GM23338 (cell line): ENCODE measurements around the gene TLCD3A. TPM values are rescaled to one million over a fixed set of nuclear protein-coding genes. Genes with fewer than 3 reads are reported as not detected.

Source experiments
- ATAC-seq: fragments of 200-7000 bp; cut with Tn5 transposase; 3 replicates; pipeline ENCODE4 v1.9.1; 2020
- DNase-seq: peaks from one replicate; pipeline ENCODE4 v3.0.0-alpha.2; 2015; ENCODE audit warnings: low spot score
- H2AFZ ChIP-seq: fragments of 200-600 bp; sonication (generic); 2 replicates; pipeline ENCODE4 v1.8.0; 2016; ENCODE audit warnings: antibody characterized with exemption, mild to moderate bottlenecking, moderate library complexity
- H3F3A ChIP-seq: fragments of 200-600 bp; sonication (generic); replicated peaks from 2 replicates; pipeline ENCODE4 v1.8.0; 2017; ENCODE audit warnings: antibody characterized with exemption, mixed run types, low read depth
- H3K27ac ChIP-seq: fragments of 200-600 bp; sonication (generic); 2 replicates; pipeline ENCODE4 v1.6.1; 2016; ENCODE audit warnings: low read depth
- H3K27me3 ChIP-seq: fragments of 200-600 bp; sonication (generic); 2 replicates; pipeline ENCODE4 v1.8.0; 2016; ENCODE audit warnings: mild to moderate bottlenecking, mixed run types, moderate library complexity; ENCODE audit not compliant: insufficient read depth
- H3K36me3 ChIP-seq: fragments of 200-600 bp; sonication (generic); 2 replicates; pipeline ENCODE4 v1.8.0; 2016; ENCODE audit warnings: mild to moderate bottlenecking; ENCODE audit not compliant: insufficient read depth
- H3K4me1 ChIP-seq: fragments of 200-600 bp; sonication (generic); 2 replicates; pipeline ENCODE4 v1.8.0; 2016; ENCODE audit warnings: mild to moderate bottlenecking, moderate library complexity; ENCODE audit not compliant: insufficient read depth
- H3K4me2 ChIP-seq: fragments of 200-600 bp; sonication (generic); 2 replicates; pipeline ENCODE4 v1.7.1; 2017; ENCODE audit warnings: mixed run types
- H3K4me3 ChIP-seq: fragments of 200-600 bp; sonication (generic); 2 replicates; pipeline ENCODE4 v1.6.1; 2016; ENCODE audit warnings: mixed run types
- H3K79me2 ChIP-seq: fragments of 200-600 bp; sonication (generic); replicated peaks from 2 replicates; pipeline ENCODE4 v1.8.0; 2017; ENCODE audit warnings: mild to moderate bottlenecking; ENCODE audit not compliant: insufficient read depth
- H3K9me2 ChIP-seq: fragments of 200-600 bp; sonication (generic); 2 replicates; pipeline ENCODE4 v1.8.0; 2017; ENCODE audit not compliant: insufficient read depth
- H4K20me1 ChIP-seq: fragments of 200-600 bp; sonication (generic); replicated peaks from 2 replicates; pipeline ENCODE4 v1.8.0; 2017; ENCODE audit warnings: mild to moderate bottlenecking; ENCODE audit not compliant: insufficient read depth
- H3K27ac Mint-ChIP-seq: 2 replicates; pipeline ENCODE4 v1.8.0; 2020; ENCODE audit warnings: inconsistent platforms, mild to moderate bottlenecking, moderate library complexity, mixed read lengths
- H3K27me3 Mint-ChIP-seq: 3 replicates; pipeline ENCODE4 v1.8.0; 2022; ENCODE audit warnings: low read depth, mild to moderate bottlenecking, moderate library complexity, mixed read lengths, inconsistent platforms; ENCODE audit not compliant: insufficient read depth, poor library complexity
- H3K36me3 Mint-ChIP-seq: 3 replicates; pipeline ENCODE4 v1.8.0; 2021; ENCODE audit warnings: low read depth, mild to moderate bottlenecking, inconsistent platforms, moderate library complexity, mixed read lengths
- H3K4me1 Mint-ChIP-seq: 3 replicates; pipeline ENCODE4 v1.8.0; 2020; ENCODE audit warnings: mild to moderate bottlenecking, inconsistent platforms, mixed read lengths
- H3K4me3 Mint-ChIP-seq: 3 replicates; pipeline ENCODE4 v1.8.0; 2021; ENCODE audit warnings: moderate library complexity, mild to moderate bottlenecking, inconsistent platforms, mixed read lengths
- H3K9me3 Mint-ChIP-seq: 3 replicates; pipeline ENCODE4 v1.8.0; 2020; ENCODE audit warnings: moderate library complexity, mild to moderate bottlenecking, inconsistent platforms, mixed read lengths
- CREB1 ChIP-seq: fragments of 250-450 bp; sonication (Bioruptor Pico); IDR thresholded peaks from 2 replicates; pipeline ENCODE4 v1.5.0; 2020; ENCODE audit warnings: low read depth, mild to moderate bottlenecking, moderate library complexity
- EZH2 ChIP-seq: fragments of 200-600 bp; sonication (generic); IDR thresholded peaks from one replicate; pipeline ENCODE4 v1.8.0; 2017; ENCODE audit warnings: antibody characterized with exemption, mild to moderate bottlenecking, low read depth; ENCODE audit not compliant: unreplicated experiment
- EZH2phosphoT487 ChIP-seq: fragments of 200-600 bp; sonication (generic); IDR thresholded peaks from one replicate; pipeline ENCODE4 v1.8.1; 2018; ENCODE audit warnings: antibody characterized with exemption; ENCODE audit not compliant: unreplicated experiment
- POLR2AphosphoS5 ChIP-seq: IDR thresholded peaks from 2 replicates; pipeline ENCODE4 v1.6.1; 2016; ENCODE audit warnings: antibody characterized with exemption, low read depth
- STAT1 ChIP-seq: IDR thresholded peaks from one replicate; pipeline ENCODE4 v1.6.1; 2016; ENCODE audit warnings: antibody characterized with exemption; ENCODE audit not compliant: unreplicated experiment
- ZNF114 ChIP-seq: fragments of 250-450 bp; sonication (Bioruptor Pico); IDR thresholded peaks from 2 replicates; pipeline ENCODE4 v1.5.0; 2020; ENCODE audit warnings: mild to moderate bottlenecking, moderate library complexity
- ZNF331 ChIP-seq: fragments of 250-450 bp; sonication (Bioruptor Pico); IDR thresholded peaks from 2 replicates; pipeline ENCODE4 v1.5.0; 2020; ENCODE audit warnings: low read depth, mild to moderate bottlenecking, moderate library complexity
- polyA plus RNA-seq: library from polyadenylated mRNA; unstranded; fragments of >200 nt; fragmentation: Nextera tagmentation; extraction: Ambion mirVana; gene quantifications from 2 replicates; pipeline ENCODE4 v1.2.1, GENCODE V29; 2016
- total RNA-seq: library from RNA; depleted of rRNA; stranded (reverse); fragments of >200 nt; shearing (Covaris generic); gene quantifications from 2 replicates; pipeline ENCODE4 v1.2.3, GENCODE V29; 2014
- TF ChIP-seq, protein P1 (sequence below), 2 experiments: fragments of 200-600 bp in 1 of 2; sonication (generic) in 1 of 2; conservative IDR thresholded peaks; 2 replicates each; pipeline versions ENCODE4 v1.5.1 to v1.6.1; 2016 to 2017; ENCODE audit warnings: antibody characterized with exemption in 2 of 2, low read depth in 2 of 2, mild to moderate bottlenecking in 2 of 2, moderate library complexity in 1 of 2
- TF ChIP-seq, protein P2 (sequence below): IDR thresholded peaks from 2 replicates; pipeline ENCODE4 v1.6.1; 2016; ENCODE audit warnings: antibody characterized with exemption
- TF ChIP-seq, protein P3 (sequence below): IDR thresholded peaks from one replicate; pipeline ENCODE4 v1.6.1; 2018; ENCODE audit warnings: antibody characterized with exemption; ENCODE audit not compliant: unreplicated experiment

Gene TLCD3A
- total and polyA plus RNA-seq, 2 experiments from 2014 or later: 10.3 to 21.1 TPM

DNA sequence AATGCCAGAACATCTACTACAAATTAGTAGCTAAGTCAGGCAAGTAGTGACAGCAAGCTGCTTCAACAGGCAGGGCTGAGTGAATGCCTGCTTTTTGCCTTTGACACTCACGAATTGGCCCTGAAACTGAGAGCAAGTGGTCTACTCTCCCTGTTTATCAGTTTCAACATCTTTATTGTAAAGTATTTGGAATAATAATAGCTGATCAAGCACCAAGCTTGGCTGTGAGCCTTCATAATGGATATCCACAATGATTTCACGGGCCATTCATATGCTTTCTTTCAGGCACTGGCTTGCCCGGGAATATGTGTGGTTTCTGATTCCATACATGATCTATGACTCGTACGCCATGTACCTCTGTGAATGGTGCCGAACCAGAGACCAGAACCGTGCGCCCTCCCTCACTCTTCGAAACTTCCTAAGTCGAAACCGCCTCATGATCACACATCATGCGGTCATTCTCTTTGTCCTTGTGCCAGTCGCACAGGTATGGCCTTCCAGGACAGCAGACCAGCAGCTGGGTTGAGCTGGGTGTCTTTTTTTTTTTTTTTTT is 5.2 kb downstream of the TLCD3A start (continued):
- TF ChIP-seq, protein P1, sequence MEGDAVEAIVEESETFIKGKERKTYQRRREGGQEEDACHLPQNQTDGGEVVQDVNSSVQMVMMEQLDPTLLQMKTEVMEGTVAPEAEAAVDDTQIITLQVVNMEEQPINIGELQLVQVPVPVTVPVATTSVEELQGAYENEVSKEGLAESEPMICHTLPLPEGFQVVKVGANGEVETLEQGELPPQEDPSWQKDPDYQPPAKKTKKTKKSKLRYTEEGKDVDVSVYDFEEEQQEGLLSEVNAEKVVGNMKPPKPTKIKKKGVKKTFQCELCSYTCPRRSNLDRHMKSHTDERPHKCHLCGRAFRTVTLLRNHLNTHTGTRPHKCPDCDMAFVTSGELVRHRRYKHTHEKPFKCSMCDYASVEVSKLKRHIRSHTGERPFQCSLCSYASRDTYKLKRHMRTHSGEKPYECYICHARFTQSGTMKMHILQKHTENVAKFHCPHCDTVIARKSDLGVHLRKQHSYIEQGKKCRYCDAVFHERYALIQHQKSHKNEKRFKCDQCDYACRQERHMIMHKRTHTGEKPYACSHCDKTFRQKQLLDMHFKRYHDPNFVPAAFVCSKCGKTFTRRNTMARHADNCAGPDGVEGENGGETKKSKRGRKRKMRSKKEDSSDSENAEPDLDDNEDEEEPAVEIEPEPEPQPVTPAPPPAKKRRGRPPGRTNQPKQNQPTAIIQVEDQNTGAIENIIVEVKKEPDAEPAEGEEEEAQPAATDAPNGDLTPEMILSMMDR (conservative IDR thresholded peaks at IDR 0.05; ENCODE audit: low read depth in 2 of 2): no peak
- TF ChIP-seq CREB1 (CRISPR knock-in tag): no peak
- no peak for TF ChIP-seq STAT1
- TF ChIP-seq EZH2: no peak
- TF ChIP-seq, protein P2, sequence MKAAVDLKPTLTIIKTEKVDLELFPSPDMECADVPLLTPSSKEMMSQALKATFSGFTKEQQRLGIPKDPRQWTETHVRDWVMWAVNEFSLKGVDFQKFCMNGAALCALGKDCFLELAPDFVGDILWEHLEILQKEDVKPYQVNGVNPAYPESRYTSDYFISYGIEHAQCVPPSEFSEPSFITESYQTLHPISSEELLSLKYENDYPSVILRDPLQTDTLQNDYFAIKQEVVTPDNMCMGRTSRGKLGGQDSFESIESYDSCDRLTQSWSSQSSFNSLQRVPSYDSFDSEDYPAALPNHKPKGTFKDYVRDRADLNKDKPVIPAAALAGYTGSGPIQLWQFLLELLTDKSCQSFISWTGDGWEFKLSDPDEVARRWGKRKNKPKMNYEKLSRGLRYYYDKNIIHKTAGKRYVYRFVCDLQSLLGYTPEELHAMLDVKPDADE: no peak
- TF ChIP-seq, protein P3, sequence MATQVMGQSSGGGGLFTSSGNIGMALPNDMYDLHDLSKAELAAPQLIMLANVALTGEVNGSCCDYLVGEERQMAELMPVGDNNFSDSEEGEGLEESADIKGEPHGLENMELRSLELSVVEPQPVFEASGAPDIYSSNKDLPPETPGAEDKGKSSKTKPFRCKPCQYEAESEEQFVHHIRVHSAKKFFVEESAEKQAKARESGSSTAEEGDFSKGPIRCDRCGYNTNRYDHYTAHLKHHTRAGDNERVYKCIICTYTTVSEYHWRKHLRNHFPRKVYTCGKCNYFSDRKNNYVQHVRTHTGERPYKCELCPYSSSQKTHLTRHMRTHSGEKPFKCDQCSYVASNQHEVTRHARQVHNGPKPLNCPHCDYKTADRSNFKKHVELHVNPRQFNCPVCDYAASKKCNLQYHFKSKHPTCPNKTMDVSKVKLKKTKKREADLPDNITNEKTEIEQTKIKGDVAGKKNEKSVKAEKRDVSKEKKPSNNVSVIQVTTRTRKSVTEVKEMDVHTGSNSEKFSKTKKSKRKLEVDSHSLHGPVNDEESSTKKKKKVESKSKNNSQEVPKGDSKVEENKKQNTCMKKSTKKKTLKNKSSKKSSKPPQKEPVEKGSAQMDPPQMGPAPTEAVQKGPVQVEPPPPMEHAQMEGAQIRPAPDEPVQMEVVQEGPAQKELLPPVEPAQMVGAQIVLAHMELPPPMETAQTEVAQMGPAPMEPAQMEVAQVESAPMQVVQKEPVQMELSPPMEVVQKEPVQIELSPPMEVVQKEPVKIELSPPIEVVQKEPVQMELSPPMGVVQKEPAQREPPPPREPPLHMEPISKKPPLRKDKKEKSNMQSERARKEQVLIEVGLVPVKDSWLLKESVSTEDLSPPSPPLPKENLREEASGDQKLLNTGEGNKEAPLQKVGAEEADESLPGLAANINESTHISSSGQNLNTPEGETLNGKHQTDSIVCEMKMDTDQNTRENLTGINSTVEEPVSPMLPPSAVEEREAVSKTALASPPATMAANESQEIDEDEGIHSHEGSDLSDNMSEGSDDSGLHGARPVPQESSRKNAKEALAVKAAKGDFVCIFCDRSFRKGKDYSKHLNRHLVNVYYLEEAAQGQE: no peak
- TF ChIP-seq ZNF114: no peak
- no peak for TF ChIP-seq POLR2AphosphoS5
- no peak for TF ChIP-seq EZH2phosphoT487

DNA sequence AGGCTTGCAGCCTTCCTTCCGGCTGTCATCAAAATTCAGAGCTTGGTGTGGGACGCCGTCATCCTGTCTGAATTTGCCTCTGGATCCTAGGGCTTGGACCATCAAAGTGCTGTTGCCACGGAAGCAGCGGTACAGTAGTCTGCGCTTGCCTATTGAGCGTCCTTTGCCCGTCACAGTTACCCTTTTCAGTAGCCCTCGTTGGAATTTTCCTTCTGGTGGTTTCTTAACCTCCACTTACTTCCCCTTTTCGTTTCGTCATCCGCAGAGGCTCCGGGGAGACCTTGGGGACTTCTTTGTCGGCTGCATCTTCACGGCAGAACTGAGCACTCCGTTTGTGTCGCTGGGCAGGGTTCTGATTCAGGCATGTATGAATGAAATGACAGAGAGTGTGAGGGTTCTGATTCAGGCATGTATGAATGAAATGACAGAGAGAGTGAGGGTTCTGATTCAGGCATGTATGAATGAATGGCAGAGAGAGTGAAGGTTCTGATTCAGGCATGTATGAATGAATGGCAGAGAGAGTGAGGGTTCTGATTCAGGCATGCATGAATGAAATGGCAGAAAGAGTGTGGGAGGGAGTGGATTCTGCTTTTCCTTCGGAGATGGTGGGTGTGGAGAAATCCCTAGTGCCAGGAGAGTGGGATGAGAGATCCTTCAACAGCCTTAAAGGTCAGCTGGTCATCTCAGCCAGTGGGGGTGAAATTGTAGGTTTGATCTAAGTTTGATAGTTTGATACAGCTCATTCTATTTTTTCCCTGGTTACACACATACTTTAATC is 8.0 kb downstream of the TLCD3A start:
- Histone ChIP-seq H3K4me2 (no peak overlapping the region), H4K20me1 (peaks cover 10% of the 10 kb centered on the region), H3K27ac (no peak overlapping the region), H3K27me3 (no peaks in the 10 kb centered on the region), H3K9me2 (no peaks in the 10 kb centered on the region), H3F3A (0 out of 2 replicates have a peak, but pooled peaks cover 22% of the 10 kb centered on the region), H3K4me3 (no peak overlapping the region), H3K79me2 (peaks cover 8% of the 10 kb centered on the region), H3K36me3 (peaks cover 26% of the 10 kb centered on the region), H3K4me1 (no peaks in the 10 kb centered on the region), H2AFZ (no peak overlapping the region)
- DNase-seq (no peak), ATAC-seq (no peak)
- TF ChIP-seq, protein P2: no peak
- TF ChIP-seq, protein P1 (conservative IDR thresholded peaks at IDR 0.05; ENCODE audit: low read depth in 2 of 2): no peak
- TF ChIP-seq, protein P3: no peak
- no peak for TF ChIP-seq ZNF331 (CRISPR knock-in tag)
- Mint-ChIP-seq H3K9me3 (no peaks in the 10 kb centered on the region; the same call in 2 of the 3 replicates), H3K36me3 (peaks cover 87% of the 10 kb centered on the region), H3K27ac (no peak overlapping the region), H3K27me3 (peaks cover 4% of the 10 kb centered on the region), H3K4me3 (no peak overlapping the region), H3K4me1 (no peaks in the 10 kb centered on the region)
